ENCODE measurements around the gene LCN12.
A peak's percentile ranks its signal among the peaks of the same experiment; 100 is the strongest.

LCN12 gene

DNA sequence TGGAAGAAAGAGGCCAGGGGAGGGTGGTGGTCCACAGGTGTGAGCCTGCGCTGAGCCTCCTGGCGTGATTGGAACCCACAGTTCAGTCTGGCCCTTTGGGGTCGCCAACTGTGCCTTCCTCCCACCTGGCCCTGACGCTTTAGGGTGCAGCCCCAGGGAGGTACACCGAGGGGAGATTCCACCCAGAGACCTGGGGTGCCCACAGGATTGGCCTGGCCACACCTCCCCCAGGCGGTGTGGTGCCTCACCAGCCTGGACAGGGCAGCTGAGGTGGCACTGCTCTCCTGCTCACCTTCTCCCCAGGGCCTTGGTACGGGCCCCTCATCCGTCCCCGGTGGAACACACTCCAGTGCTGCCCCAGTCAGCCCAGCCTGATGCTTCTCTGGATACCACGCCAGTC lies 45.3 kb downstream of the LCN12 start:
- Histone ChIP-seq H4K5ac (ENCODE audit: low read length) (no peak overlapping the region), H3K79me1 (ENCODE audit: low read length) (peaks cover 4% of the 10 kb centered on the region), H3K9ac (ENCODE audit: low read length) (peak overlapping the region; percentile 24), H2BK15ac (replicated peaks; ENCODE audit: low read depth) (no peak overlapping the region), H2BK120ac (ENCODE audit: low read depth, low read length) (no peak overlapping the region), H3K36me3 (ENCODE audit: control insufficient read depth, insufficient read depth, low read length) (no peaks in the 10 kb centered on the region), H3K4me1 (ENCODE audit: control insufficient read depth, low read depth, low read length) (peaks cover 3% of the 10 kb centered on the region), H3K4me3 (ENCODE audit: low read length) (no peak overlapping the region), H4K8ac (ENCODE audit: low read depth, low read length) (no peak overlapping the region), H3K79me2 (ENCODE audit: control insufficient read depth, insufficient read depth, low read length) (no peaks in the 10 kb centered on the region), H3K23ac (ENCODE audit: low read length) (no peak overlapping the region), H2BK5ac (ENCODE audit: low read length) (no peak overlapping the region), H3K4ac (ENCODE audit: low read depth, low read length) (no peak overlapping the region), H3K18ac (ENCODE audit: low read length) (no peak overlapping the region), H3K27ac (ENCODE audit: low read depth, low read length) (no peak overlapping the region), H3K27me3 (ENCODE audit: insufficient read depth, low read length, poor library complexity) (no peaks in the 10 kb centered on the region), H2AK5ac (ENCODE audit: low read length) (no peak overlapping the region), H3K56ac (ENCODE audit: low read length) (no peak overlapping the region), H3K4me2 (ENCODE audit: low read length) (no peak overlapping the region)
- WGBS (ENCODE audit: extremely low coverage, insufficient coverage, low lambda C conversion rate): no CpG with 5 or more reads among the region's 10 CpGs
- DNase-seq: no peak

DNA sequence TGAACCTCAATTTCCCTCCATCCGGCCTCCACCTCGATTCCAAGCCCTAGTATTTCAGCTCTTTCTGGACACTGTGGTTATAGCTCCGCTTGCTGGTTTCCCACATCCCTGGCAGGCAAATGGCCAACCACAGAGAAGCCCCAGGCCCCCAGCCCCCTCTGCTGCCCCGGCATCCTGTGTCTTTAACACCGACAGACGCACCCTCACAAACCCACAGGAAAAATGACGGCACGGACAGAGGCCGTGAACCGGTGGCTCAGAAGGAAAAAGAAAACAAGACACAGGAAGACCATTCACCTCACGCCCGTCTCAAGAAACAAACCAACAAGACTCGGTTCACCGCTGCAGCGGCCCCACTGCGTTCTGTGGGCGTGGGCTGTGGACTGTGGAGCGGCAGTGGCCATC lies 45.8 kb downstream of the LCN12 start:
- Histone ChIP-seq H3K4me1 (ENCODE audit: control insufficient read depth, low read depth, low read length) (peaks cover 3% of the 10 kb centered on the region), H3K27ac (ENCODE audit: low read depth, low read length) (no peak overlapping the region), H3K79me1 (ENCODE audit: low read length) (peaks cover 4% of the 10 kb centered on the region), H3K79me2 (ENCODE audit: control insufficient read depth, insufficient read depth, low read length) (no peaks in the 10 kb centered on the region), H3K27me3 (ENCODE audit: insufficient read depth, low read length, poor library complexity) (no peaks in the 10 kb centered on the region), H2BK120ac (ENCODE audit: low read depth, low read length) (no peak overlapping the region), H3K18ac (ENCODE audit: low read length) (no peak overlapping the region), H3K36me3 (ENCODE audit: control insufficient read depth, insufficient read depth, low read length) (no peaks in the 10 kb centered on the region), H2BK5ac (ENCODE audit: low read length) (no peak overlapping the region), H3K4ac (ENCODE audit: low read depth, low read length) (no peak overlapping the region), H3K56ac (ENCODE audit: low read length) (no peak overlapping the region), H4K5ac (ENCODE audit: low read length) (no peak overlapping the region), H4K8ac (ENCODE audit: low read depth, low read length) (no peak overlapping the region), H2BK15ac (replicated peaks; ENCODE audit: low read depth) (no peak overlapping the region), H3K23ac (ENCODE audit: low read length) (no peak overlapping the region), H2AK5ac (ENCODE audit: low read length) (no peak overlapping the region), H3K4me3 (ENCODE audit: low read length) (no peak overlapping the region), H3K4me2 (ENCODE audit: low read length) (no peak overlapping the region), H3K9ac (ENCODE audit: low read length) (no peak overlapping the region)
- no CpG with 5 or more reads among the region's 18 CpGs for WGBS (ENCODE audit: extremely low coverage, insufficient coverage, low lambda C conversion rate)
- no peak for DNase-seq

DNA sequence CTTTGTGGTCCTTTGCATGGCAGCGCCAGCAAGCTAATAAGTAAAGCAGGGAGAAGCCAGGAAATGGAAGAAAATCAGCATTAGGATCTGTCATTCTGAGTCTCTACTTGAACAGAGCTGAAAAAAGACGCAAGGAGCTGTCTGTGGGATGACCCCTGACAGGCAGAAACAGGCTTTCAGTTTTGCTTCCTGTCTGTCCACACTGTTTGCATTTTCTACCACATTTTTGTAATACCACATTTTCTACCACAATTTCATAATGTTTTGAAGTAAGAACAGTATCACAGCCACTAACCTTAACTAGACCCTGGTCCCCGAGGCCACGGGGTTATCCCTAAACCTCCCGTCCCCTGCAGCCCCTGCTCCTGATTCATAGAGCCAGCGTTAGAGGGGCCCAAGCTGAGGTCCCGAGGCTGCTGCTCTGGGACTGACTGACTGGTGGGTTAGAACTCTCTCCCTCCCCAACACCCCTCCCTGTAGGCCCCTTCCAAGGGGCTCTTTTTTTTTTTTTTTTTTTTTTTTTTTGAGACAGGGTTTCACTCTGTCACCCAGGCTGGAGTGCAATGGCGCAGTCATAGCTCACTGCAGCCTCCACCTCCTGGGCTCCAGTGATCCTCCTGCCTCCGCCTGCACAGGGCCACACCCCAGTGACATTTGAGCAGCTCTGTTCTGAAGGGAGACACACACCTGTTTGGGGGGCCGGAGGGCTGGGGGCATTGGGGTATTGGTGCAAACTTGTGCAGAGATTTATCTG lies 48.3 kb downstream of the LCN12 start:
- Histone ChIP-seq H3K9ac (ENCODE audit: low read length) (no peak overlapping the region), H3K27ac (ENCODE audit: low read depth, low read length) (no peak overlapping the region), H3K18ac (ENCODE audit: low read length) (no peak overlapping the region), H3K23ac (ENCODE audit: low read length) (no peak overlapping the region), H3K79me2 (ENCODE audit: control insufficient read depth, insufficient read depth, low read length) (no peaks in the 10 kb centered on the region), H4K5ac (ENCODE audit: low read length) (no peak overlapping the region), H4K8ac (ENCODE audit: low read depth, low read length) (no peak overlapping the region), H2BK5ac (ENCODE audit: low read length) (no peak overlapping the region), H3K79me1 (ENCODE audit: low read length) (no peaks in the 10 kb centered on the region), H3K27me3 (ENCODE audit: insufficient read depth, low read length, poor library complexity) (no peaks in the 10 kb centered on the region), H3K4me3 (ENCODE audit: low read length) (no peak overlapping the region), H3K4me1 (ENCODE audit: control insufficient read depth, low read depth, low read length) (peaks cover 3% of the 10 kb centered on the region), H3K4ac (ENCODE audit: low read depth, low read length) (no peak overlapping the region), H3K36me3 (ENCODE audit: control insufficient read depth, insufficient read depth, low read length) (no peaks in the 10 kb centered on the region), H2BK120ac (ENCODE audit: low read depth, low read length) (no peak overlapping the region), H2AK5ac (ENCODE audit: low read length) (no peak overlapping the region), H3K56ac (ENCODE audit: low read length) (no peak overlapping the region), H2BK15ac (replicated peaks; ENCODE audit: low read depth) (no peak overlapping the region), H3K4me2 (ENCODE audit: low read length) (no peak overlapping the region)
- no peak for DNase-seq
- WGBS (ENCODE audit: extremely low coverage, insufficient coverage, low lambda C conversion rate): no CpG with 5 or more reads among the region's 10 CpGs

DNA sequence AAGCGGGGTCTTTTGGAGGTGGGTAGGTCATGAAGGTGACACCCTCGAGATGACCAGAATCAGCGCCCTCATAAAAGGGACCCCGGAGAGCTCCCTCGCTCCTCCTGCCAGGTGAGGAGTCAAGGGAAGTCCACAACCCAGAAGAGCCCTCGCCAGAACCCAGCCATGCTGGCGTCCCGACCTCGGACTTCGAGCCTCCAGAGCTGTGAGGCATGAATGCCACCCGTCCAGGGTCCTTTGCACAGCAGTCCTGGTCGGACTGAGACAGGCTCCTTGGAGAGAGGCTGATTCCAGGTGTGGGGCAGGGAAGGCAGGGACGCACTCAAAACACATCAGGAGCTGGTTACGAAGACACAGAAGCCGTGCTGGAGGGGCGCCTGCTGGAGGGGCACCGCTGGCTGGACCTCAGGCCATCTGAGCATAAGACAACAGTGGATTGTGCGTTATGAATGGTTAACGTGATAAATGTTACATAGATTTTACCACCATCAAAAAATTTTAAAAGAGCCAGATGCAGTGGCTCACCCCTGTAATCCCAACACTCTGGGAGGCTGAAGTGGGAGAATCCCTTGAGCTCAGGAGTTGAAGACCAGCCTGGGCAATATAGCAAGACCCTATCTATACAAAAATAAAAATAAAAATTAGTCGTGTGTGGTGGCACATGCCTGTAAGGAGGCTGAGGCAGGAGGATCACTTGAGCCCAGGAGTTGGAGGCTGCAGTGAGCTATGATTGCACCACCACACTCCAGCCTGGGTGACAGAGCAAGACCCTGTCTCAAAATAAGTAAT lies 50.0 kb downstream of the LCN12 start:
- Histone ChIP-seq H4K5ac (ENCODE audit: low read length) (no peak overlapping the region), H3K56ac (ENCODE audit: low read length) (no peak overlapping the region), H3K23ac (ENCODE audit: low read length) (no peak overlapping the region), H2BK120ac (ENCODE audit: low read depth, low read length) (no peak overlapping the region), H2BK15ac (replicated peaks; ENCODE audit: low read depth) (no peak overlapping the region), H2AK5ac (ENCODE audit: low read length) (no peak overlapping the region), H3K4me3 (ENCODE audit: low read length) (no peak overlapping the region), H3K79me1 (ENCODE audit: low read length) (no peaks in the 10 kb centered on the region), H3K4ac (ENCODE audit: low read depth, low read length) (no peak overlapping the region), H3K79me2 (ENCODE audit: control insufficient read depth, insufficient read depth, low read length) (no peaks in the 10 kb centered on the region), H3K4me2 (ENCODE audit: low read length) (no peak overlapping the region), H3K18ac (ENCODE audit: low read length) (no peak overlapping the region), H3K4me1 (ENCODE audit: control insufficient read depth, low read depth, low read length) (peaks cover 3% of the 10 kb centered on the region), H3K27ac (ENCODE audit: low read depth, low read length) (no peak overlapping the region), H3K9ac (ENCODE audit: low read length) (no peak overlapping the region), H3K36me3 (ENCODE audit: control insufficient read depth, insufficient read depth, low read length) (no peaks in the 10 kb centered on the region), H2BK5ac (ENCODE audit: low read length) (no peak overlapping the region), H3K27me3 (ENCODE audit: insufficient read depth, low read length, poor library complexity) (no peaks in the 10 kb centered on the region), H4K8ac (ENCODE audit: low read depth, low read length) (no peak overlapping the region)
- DNase-seq: no peak
- WGBS (ENCODE audit: extremely low coverage, insufficient coverage, low lambda C conversion rate): no CpG with 5 or more reads among the region's 20 CpGs

DNA sequence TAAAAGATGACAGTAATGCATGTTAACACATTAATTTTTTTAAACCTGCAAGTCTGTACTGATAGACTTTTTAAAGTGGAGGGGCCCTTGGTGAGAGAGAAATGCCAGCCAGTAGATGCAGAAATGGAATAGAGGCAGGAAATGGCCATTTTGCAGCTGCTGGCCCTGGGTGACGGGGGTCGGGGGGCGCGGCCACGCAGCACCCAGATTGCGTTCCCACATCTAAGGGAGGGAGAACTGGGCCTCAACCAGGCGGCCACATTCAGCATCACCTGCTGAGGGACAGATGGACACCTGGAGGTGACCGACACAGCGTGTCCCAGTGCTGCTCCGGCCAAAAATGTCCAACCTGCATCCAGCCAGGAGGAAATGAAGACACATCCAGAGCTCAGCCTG lies 50.6 kb downstream of the LCN12 start:
- Histone ChIP-seq H3K27me3 (ENCODE audit: insufficient read depth, low read length, poor library complexity) (no peaks in the 10 kb centered on the region), H3K79me1 (ENCODE audit: low read length) (no peaks in the 10 kb centered on the region), H4K8ac (ENCODE audit: low read depth, low read length) (no peak overlapping the region), H3K4me2 (ENCODE audit: low read length) (no peak overlapping the region), H2BK5ac (ENCODE audit: low read length) (no peak overlapping the region), H2AK5ac (ENCODE audit: low read length) (no peak overlapping the region), H3K56ac (ENCODE audit: low read length) (no peak overlapping the region), H2BK15ac (replicated peaks; ENCODE audit: low read depth) (no peak overlapping the region), H2BK120ac (ENCODE audit: low read depth, low read length) (no peak overlapping the region), H3K36me3 (ENCODE audit: control insufficient read depth, insufficient read depth, low read length) (no peaks in the 10 kb centered on the region), H4K5ac (ENCODE audit: low read length) (no peak overlapping the region), H3K27ac (ENCODE audit: low read depth, low read length) (no peak overlapping the region), H3K4me3 (ENCODE audit: low read length) (no peak overlapping the region), H3K4me1 (ENCODE audit: control insufficient read depth, low read depth, low read length) (no peaks in the 10 kb centered on the region), H3K9ac (ENCODE audit: low read length) (no peak overlapping the region), H3K4ac (ENCODE audit: low read depth, low read length) (no peak overlapping the region), H3K79me2 (ENCODE audit: control insufficient read depth, insufficient read depth, low read length) (no peaks in the 10 kb centered on the region), H3K23ac (ENCODE audit: low read length) (no peak overlapping the region), H3K18ac (ENCODE audit: low read length) (no peak overlapping the region)
- no peak for DNase-seq
- no CpG with 5 or more reads among the region's 10 CpGs for WGBS (ENCODE audit: extremely low coverage, insufficient coverage, low lambda C conversion rate)

All from mesendoderm (in vitro differentiated cells).